HG03575 (cell line): Measurements from ENCODE around the gene NOXO1.
"Not testable (repeated sequence)": the region's sequence is repeated elsewhere in the genome, so short reads cannot be mapped to it uniquely, and the experiment has no call there.

Source experiments
- ATAC-seq: cut with Tn5 transposase; IDR thresholded peaks from one replicate; pipeline ENCODE4 v1.9.1; 2021; ENCODE audit not compliant: unreplicated experiment, insufficient number of reproducible peaks, low FRiP score; ENCODE audit errors: extremely low read depth

The NOXO1 gene

GRCh38 chr16:1965396-1966001 lies 15.8 kb downstream of the NOXO1 start:
- no peak for ATAC-seq

- no peak for ATAC-seq
Measured at GRCh38 chr16:1964506-1965395, 16.5 kb downstream of the NOXO1 start, which contains the start of gene RPS2. RPS2 (minus strand) TSS chr16:1964826; CDS start chr16:1964625, 201 bp downstream.

- ATAC-seq = no peak
Measured at GRCh38 chr16:1963806-1964505, 17.3 kb downstream of the NOXO1 start.

GRCh38 chr16:1962161-1963153 lies 18.8 kb downstream of the NOXO1 start:
- ATAC-seq = not testable (repeated sequence)

- no peak for ATAC-seq
Measured at GRCh38 chr16:1961651-1962067, 19.6 kb downstream of the NOXO1 start.

- ATAC-seq = no peak
Measured at GRCh38 chr16:1960665-1961630, 20.3 kb downstream of the NOXO1 start.

GRCh38 chr16:1959269-1960039 lies 21.8 kb downstream of the NOXO1 start, which contains the start of gene NDUFB10:
NDUFB10 (plus strand) TSS chr16:1959538; CDS start chr16:1959625, 87 bp downstream.
- ATAC-seq = no peak

GRCh38 chr16:1958715-1959268 lies 22.5 kb downstream of the NOXO1 start:
- ATAC-seq = no peak

- ATAC-seq = not testable (repeated sequence)
Measured at GRCh38 chr16:1958143-1958491, 23.2 kb downstream of the NOXO1 start.

GRCh38 chr16:1957434-1958142 lies 23.7 kb downstream of the NOXO1 start:
- not testable (repeated sequence) for ATAC-seq

- no peak for ATAC-seq
Measured at GRCh38 chr16:1953734-1954133, 27.5 kb downstream of the NOXO1 start.

GRCh38 chr16:1950559-1950958 lies 30.7 kb downstream of the NOXO1 start:
- ATAC-seq = no peak

GRCh38 chr16:1950047-1950446 lies 31.2 kb downstream of the NOXO1 start:
- no peak for ATAC-seq

- ATAC-seq = no peak
Measured at GRCh38 chr16:1949507-1949906, 31.8 kb downstream of the NOXO1 start.

GRCh38 chr16:1947369-1947670 lies 33.9 kb downstream of the NOXO1 start:
- ATAC-seq = no peak
